ENCODE measurements around the gene C14orf119.
A peak's percentile ranks its signal among the peaks of the same experiment; 100 is the strongest.

GRCh38 chr14:23125933-23126524, 30.7 kb downstream of the C14orf119 start:
- no peak for TF ChIP-seq CTCF (IDR thresholded peaks at IDR 0.05)
- TF ChIP-seq POLR2A (IDR thresholded peaks at IDR 0.05) = no peak
- TF ChIP-seq POLR2AphosphoS5 (IDR thresholded peaks at IDR 0.05) = peak in 1 of 3 donors; percentile 20

All from breast epithelium (tissue), 3 donors.